ENCODE results near the gene FAM216B.
"Not testable (repeated sequence)": the region's sequence is repeated elsewhere in the genome, so short reads cannot be mapped to it uniquely, and the experiment has no call there.

- TF ChIP-seq CTCF (conservative IDR thresholded peaks at IDR 0.05); ZFX (IDR thresholded peaks at IDR 0.05): not testable (repeated sequence)
These were observed 4.8 kb upstream of the FAM216B start for GRCh38 chr13:42776558-42776957.
